Measurements from ENCODE around the gene PTGDR2.

Gene PTGDR2

GRCh38 chr11:60849641-60850520 lies 5.9 kb downstream of the PTGDR2 start:
- no peaks in the 10 kb centered on the region for H3K4me1 ChIP-seq (ENCODE audit: control insufficient read depth, insufficient read depth, low read length, poor library complexity, severe bottlenecking)
- no peak overlapping the region for H3K27ac ChIP-seq (ENCODE audit: insufficient read depth, low read length, poor library complexity, severe bottlenecking)
- H3K36me3 ChIP-seq (ENCODE audit: control insufficient read depth, insufficient read depth, low read length), result peaks cover 45% of the 10 kb centered on the region
- no peaks in the 10 kb centered on the region for H3K27me3 ChIP-seq (replicated peaks; ENCODE audit: control insufficient read depth, insufficient read depth, low read length, poor library complexity, severe bottlenecking)
- no peak overlapping the region for H3K4me3 ChIP-seq (ENCODE audit: insufficient read depth, low read depth, low read length, poor library complexity, severe bottlenecking)
- no peak for DNase-seq
- no peaks in the 10 kb centered on the region for H3K9me3 ChIP-seq (ENCODE audit: control insufficient read depth, low read length)

GRCh38 chr11:60848714-60849151 lies 7.0 kb downstream of the PTGDR2 start:
- Histone ChIP-seq H3K9me3 (ENCODE audit: control insufficient read depth, low read length) (no peaks in the 10 kb centered on the region), H3K27me3 (replicated peaks; ENCODE audit: control insufficient read depth, insufficient read depth, low read length, poor library complexity, severe bottlenecking) (no peaks in the 10 kb centered on the region), H3K36me3 (ENCODE audit: control insufficient read depth, insufficient read depth, low read length) (peaks cover 45% of the 10 kb centered on the region), H3K27ac (ENCODE audit: insufficient read depth, low read length, poor library complexity, severe bottlenecking) (no peak overlapping the region), H3K4me1 (ENCODE audit: control insufficient read depth, insufficient read depth, low read length, poor library complexity, severe bottlenecking) (peaks cover 6% of the 10 kb centered on the region), H3K4me3 (ENCODE audit: insufficient read depth, low read depth, low read length, poor library complexity, severe bottlenecking) (no peak overlapping the region)
- no peak for DNase-seq

DNA sequence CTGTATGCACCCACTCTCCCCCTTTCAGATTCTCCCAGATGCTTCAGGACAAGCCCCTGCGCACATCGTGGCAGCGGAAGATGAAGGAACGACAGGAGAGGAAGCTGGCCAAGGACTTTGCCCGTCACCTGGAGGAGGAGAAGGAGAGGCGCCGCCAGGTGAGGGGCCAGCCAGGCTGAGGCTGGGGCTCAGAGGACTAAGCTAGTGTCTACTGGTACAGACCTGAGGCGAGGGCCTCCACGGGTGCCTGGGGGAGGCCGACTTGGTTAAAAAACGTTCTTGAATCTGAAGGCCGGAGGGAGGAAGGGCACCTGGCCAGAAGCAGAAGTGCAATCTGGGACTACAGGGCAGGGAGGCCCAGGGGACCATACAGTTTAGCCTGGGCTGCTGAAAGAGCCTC lies 7.9 kb downstream of the PTGDR2 start:
- DNase-seq, result no peak
- H3K4me1 ChIP-seq (ENCODE audit: control insufficient read depth, insufficient read depth, low read length, poor library complexity, severe bottlenecking), result peaks cover 15% of the 10 kb centered on the region
- H3K9me3 ChIP-seq (ENCODE audit: control insufficient read depth, low read length), result no peaks in the 10 kb centered on the region
- no peak overlapping the region for H3K27ac ChIP-seq (ENCODE audit: insufficient read depth, low read length, poor library complexity, severe bottlenecking)
- H3K36me3 ChIP-seq (ENCODE audit: control insufficient read depth, insufficient read depth, low read length), result peaks cover 45% of the 10 kb centered on the region
- no peak overlapping the region for H3K4me3 ChIP-seq (ENCODE audit: insufficient read depth, low read depth, low read length, poor library complexity, severe bottlenecking)
- no peaks in the 10 kb centered on the region for H3K27me3 ChIP-seq (replicated peaks; ENCODE audit: control insufficient read depth, insufficient read depth, low read length, poor library complexity, severe bottlenecking)

GRCh38 chr11:60847281-60847680 lies 8.5 kb downstream of the PTGDR2 start:
- no peak for DNase-seq

GRCh38 chr11:60845338-60845737 lies 10.4 kb downstream of the PTGDR2 start:
- Histone ChIP-seq H3K36me3 (ENCODE audit: control insufficient read depth, insufficient read depth, low read length) (peaks cover 24% of the 10 kb centered on the region), H3K4me3 (ENCODE audit: insufficient read depth, low read depth, low read length, poor library complexity, severe bottlenecking) (no peak overlapping the region), H3K27me3 (replicated peaks; ENCODE audit: control insufficient read depth, insufficient read depth, low read length, poor library complexity, severe bottlenecking) (no peaks in the 10 kb centered on the region), H3K9me3 (ENCODE audit: control insufficient read depth, low read length) (no peaks in the 10 kb centered on the region), H3K27ac (ENCODE audit: insufficient read depth, low read length, poor library complexity, severe bottlenecking) (no peak overlapping the region), H3K4me1 (ENCODE audit: control insufficient read depth, insufficient read depth, low read length, poor library complexity, severe bottlenecking) (peaks cover 22% of the 10 kb centered on the region)
- DNase-seq, result no peak

More at GRCh38 chr11:60847281-60847680, 8.5 kb downstream of the PTGDR2 start:
- Histone ChIP-seq H3K27ac (ENCODE audit: insufficient read depth, low read length, poor library complexity, severe bottlenecking) (no peak overlapping the region), H3K9me3 (ENCODE audit: control insufficient read depth, low read length) (no peaks in the 10 kb centered on the region), H3K4me3 (ENCODE audit: insufficient read depth, low read depth, low read length, poor library complexity, severe bottlenecking) (no peak overlapping the region), H3K27me3 (replicated peaks; ENCODE audit: control insufficient read depth, insufficient read depth, low read length, poor library complexity, severe bottlenecking) (no peaks in the 10 kb centered on the region), H3K4me1 (ENCODE audit: control insufficient read depth, insufficient read depth, low read length, poor library complexity, severe bottlenecking) (peaks cover 21% of the 10 kb centered on the region), H3K36me3 (ENCODE audit: control insufficient read depth, insufficient read depth, low read length) (peaks cover 43% of the 10 kb centered on the region)

- no peaks in the 10 kb centered on the region for H3K27me3 ChIP-seq (replicated peaks; ENCODE audit: control insufficient read depth, insufficient read depth, low read length, poor library complexity, severe bottlenecking)
- peaks cover 22% of the 10 kb centered on the region for H3K4me1 ChIP-seq (ENCODE audit: control insufficient read depth, insufficient read depth, low read length, poor library complexity, severe bottlenecking)
- DNase-seq, result no peak
- H3K27ac ChIP-seq (ENCODE audit: insufficient read depth, low read length, poor library complexity, severe bottlenecking), result no peak overlapping the region
- no peaks in the 10 kb centered on the region for H3K9me3 ChIP-seq (ENCODE audit: control insufficient read depth, low read length)
- H3K36me3 ChIP-seq (ENCODE audit: control insufficient read depth, insufficient read depth, low read length), result peaks cover 19% of the 10 kb centered on the region
- H3K4me3 ChIP-seq (ENCODE audit: insufficient read depth, low read depth, low read length, poor library complexity, severe bottlenecking), result no peak overlapping the region
Observed at GRCh38 chr11:60844870-60845221, 10.9 kb downstream of the PTGDR2 start.

- no peaks in the 10 kb centered on the region for H3K27me3 ChIP-seq (replicated peaks; ENCODE audit: control insufficient read depth, insufficient read depth, low read length, poor library complexity, severe bottlenecking)
- H3K4me1 ChIP-seq (ENCODE audit: control insufficient read depth, insufficient read depth, low read length, poor library complexity, severe bottlenecking), result peaks cover 22% of the 10 kb centered on the region
- no peak for DNase-seq
- H3K27ac ChIP-seq (ENCODE audit: insufficient read depth, low read length, poor library complexity, severe bottlenecking), result no peak overlapping the region
- H3K36me3 ChIP-seq (ENCODE audit: control insufficient read depth, insufficient read depth, low read length), result peaks cover 13% of the 10 kb centered on the region
- H3K9me3 ChIP-seq (ENCODE audit: control insufficient read depth, low read length), result no peaks in the 10 kb centered on the region
- peak overlapping the region; percentile 80 for H3K4me3 ChIP-seq (ENCODE audit: insufficient read depth, low read depth, low read length, poor library complexity, severe bottlenecking)
Observed at GRCh38 chr11:60844045-60844869, 11.5 kb downstream of the PTGDR2 start.

DNA sequence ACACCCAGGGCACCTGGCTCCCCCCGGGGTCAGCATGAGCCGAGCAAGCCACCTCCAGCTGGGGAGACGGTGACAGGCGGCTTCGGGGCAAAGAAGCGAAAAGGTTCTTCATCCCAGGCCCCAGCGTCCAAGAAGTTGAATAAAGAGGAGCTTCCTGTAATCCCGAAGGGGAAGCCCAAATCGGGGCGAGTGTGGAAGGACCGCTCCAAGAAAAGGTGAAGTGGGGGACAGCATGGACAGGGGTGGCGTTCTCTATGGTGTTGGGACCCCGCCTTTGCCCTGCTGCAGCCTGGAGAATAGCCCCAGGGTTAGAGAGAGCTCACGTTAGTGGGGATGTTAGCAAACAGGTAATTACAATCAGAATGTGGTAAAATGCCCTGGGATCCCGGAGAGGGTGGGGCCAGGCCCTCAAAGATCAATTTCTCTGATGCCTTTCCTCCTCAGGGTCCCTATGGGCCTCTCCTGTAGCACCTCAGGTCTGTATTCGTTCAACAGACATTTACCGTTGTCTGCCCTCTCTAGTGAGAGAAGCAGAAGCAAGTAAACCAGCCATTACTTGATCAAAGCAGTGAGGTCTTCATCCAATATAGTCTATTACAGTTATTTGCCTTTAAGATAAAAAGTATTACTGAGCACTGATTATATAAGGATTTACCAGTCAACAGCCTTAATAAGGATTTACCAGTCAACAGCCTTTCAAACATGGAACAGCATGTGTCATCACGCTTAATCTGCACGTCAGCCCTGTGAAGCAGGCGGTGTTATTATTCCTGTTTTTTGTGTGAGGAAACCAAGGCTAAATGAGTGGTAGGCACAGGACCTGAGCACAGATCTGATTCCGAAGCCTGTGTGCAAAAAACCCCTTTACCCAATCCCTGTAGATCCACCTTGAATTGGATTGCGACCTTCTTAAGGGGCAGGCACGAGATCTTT lies 12.8 kb downstream of the PTGDR2 start:
- DNase-seq, result no peak
- no peaks in the 10 kb centered on the region for H3K9me3 ChIP-seq (ENCODE audit: control insufficient read depth, low read length)
- no peaks in the 10 kb centered on the region for H3K36me3 ChIP-seq (ENCODE audit: control insufficient read depth, insufficient read depth, low read length)
- peaks cover 22% of the 10 kb centered on the region for H3K4me1 ChIP-seq (ENCODE audit: control insufficient read depth, insufficient read depth, low read length, poor library complexity, severe bottlenecking)
- no peaks in the 10 kb centered on the region for H3K27me3 ChIP-seq (replicated peaks; ENCODE audit: control insufficient read depth, insufficient read depth, low read length, poor library complexity, severe bottlenecking)
- H3K4me3 ChIP-seq (ENCODE audit: insufficient read depth, low read depth, low read length, poor library complexity, severe bottlenecking), result peak overlapping the region; percentile 80
- peak overlapping the region; percentile 70 for H3K27ac ChIP-seq (ENCODE audit: insufficient read depth, low read length, poor library complexity, severe bottlenecking)

- Histone ChIP-seq H3K27ac (ENCODE audit: insufficient read depth, low read length, poor library complexity, severe bottlenecking) (peak within 1 kb of the TSS; percentile 70), H3K27me3 (replicated peaks; ENCODE audit: control insufficient read depth, insufficient read depth, low read length, poor library complexity, severe bottlenecking) (no peaks in the 10 kb centered on the region), H3K36me3 (ENCODE audit: control insufficient read depth, insufficient read depth, low read length) (no peaks in the 10 kb centered on the region), H3K4me3 (ENCODE audit: insufficient read depth, low read depth, low read length, poor library complexity, severe bottlenecking) (peak within 1 kb of the TSS; percentile 80), H3K9me3 (ENCODE audit: control insufficient read depth, low read length) (no peaks in the 10 kb centered on the region), H3K4me1 (ENCODE audit: control insufficient read depth, insufficient read depth, low read length, poor library complexity, severe bottlenecking) (peaks cover 22% of the 10 kb centered on the region)
- peak; percentile 96 to 97 (median 97) for DNase-seq
Observed at GRCh38 chr11:60841797-60842667, 13.7 kb downstream of the PTGDR2 start, which contains the start of gene CCDC86. Gene CCDC86 (plus strand): TSS chr11:60842113. CDS start chr11:60842125, 12 bp downstream.

All from effector memory CD4-positive, alpha-beta T cell (primary cell).